ENCODE data around the gene GP1BA.

GP1BA gene

DNA sequence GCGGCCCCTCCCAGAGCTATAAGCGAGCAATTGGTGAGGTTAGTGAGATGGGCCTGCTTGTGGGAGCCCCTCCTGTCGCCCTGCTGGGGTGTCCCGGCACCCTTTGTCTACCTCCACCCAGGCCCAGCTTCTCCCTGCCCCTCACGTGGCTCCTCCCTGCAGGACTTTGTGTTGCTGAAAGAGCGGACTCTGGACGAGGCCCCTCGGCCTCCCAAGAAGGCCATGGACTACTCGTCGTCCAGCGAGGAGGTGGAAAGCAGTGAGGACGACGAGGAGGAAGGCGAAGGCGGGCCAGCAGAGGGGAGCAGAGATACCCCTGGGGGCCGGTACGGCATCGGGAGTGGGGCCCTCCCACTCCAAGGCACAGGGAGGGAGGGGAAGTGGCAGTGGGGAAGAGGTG, 38.8 kb upstream of the GP1BA start:
- no peak for DNase-seq (ENCODE audit: extremely low read depth, low read depth)
- TF ChIP-seq, protein P1, sequence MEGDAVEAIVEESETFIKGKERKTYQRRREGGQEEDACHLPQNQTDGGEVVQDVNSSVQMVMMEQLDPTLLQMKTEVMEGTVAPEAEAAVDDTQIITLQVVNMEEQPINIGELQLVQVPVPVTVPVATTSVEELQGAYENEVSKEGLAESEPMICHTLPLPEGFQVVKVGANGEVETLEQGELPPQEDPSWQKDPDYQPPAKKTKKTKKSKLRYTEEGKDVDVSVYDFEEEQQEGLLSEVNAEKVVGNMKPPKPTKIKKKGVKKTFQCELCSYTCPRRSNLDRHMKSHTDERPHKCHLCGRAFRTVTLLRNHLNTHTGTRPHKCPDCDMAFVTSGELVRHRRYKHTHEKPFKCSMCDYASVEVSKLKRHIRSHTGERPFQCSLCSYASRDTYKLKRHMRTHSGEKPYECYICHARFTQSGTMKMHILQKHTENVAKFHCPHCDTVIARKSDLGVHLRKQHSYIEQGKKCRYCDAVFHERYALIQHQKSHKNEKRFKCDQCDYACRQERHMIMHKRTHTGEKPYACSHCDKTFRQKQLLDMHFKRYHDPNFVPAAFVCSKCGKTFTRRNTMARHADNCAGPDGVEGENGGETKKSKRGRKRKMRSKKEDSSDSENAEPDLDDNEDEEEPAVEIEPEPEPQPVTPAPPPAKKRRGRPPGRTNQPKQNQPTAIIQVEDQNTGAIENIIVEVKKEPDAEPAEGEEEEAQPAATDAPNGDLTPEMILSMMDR (IDR thresholded peaks at IDR 0.05; ENCODE audit: low read depth, low read length, missing control alignments) = no peak
- H3K4me3 ChIP-seq (replicated peaks; ENCODE audit: low read depth, low read length) = no peak overlapping the region

DNA sequence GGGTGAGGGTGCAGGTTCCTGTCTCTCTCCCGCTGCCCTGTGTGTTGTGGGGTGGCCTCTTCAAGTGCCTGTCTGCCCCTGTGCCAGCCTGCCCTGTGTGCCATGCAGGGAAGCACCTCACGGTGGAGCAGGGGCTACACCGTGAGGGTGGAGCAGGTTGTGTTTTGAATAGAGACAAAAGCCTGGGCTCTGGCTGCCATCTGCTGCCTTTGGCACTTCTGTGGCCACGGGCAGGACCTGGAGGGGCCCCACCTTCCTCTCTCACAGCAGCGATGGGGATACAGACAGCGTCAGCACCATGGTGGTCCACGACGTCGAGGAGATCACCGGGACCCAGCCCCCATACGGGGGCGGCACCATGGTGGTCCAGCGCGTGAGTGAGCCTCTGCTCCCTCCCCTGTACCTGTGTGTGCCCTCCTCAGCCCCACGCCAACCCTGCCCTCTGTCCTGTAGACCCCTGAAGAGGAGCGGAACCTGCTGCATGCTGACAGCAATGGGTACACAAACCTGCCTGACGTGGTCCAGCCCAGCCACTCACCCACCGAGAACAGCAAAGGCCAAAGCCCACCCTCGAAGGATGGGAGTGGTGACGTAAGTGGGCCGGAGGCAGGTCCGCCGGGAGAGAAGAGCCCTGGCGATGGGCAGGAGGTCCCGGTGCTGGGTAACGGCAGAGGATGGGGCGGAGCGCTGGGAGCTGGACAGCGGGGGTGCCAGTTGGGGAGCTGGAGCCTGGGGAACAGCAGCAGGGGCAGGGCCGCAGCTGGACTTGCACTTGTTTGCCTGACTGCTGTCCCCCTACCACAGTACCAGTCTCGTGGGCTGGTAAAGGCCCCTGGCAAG, 38.1 kb upstream of the GP1BA start:
- DNase-seq (ENCODE audit: extremely low read depth, low read depth) = no peak
- no peak overlapping the region for H3K4me3 ChIP-seq (replicated peaks; ENCODE audit: low read depth, low read length)
- TF ChIP-seq, protein P1 (IDR thresholded peaks at IDR 0.05; ENCODE audit: low read depth, low read length, missing control alignments) = no peak

DNA sequence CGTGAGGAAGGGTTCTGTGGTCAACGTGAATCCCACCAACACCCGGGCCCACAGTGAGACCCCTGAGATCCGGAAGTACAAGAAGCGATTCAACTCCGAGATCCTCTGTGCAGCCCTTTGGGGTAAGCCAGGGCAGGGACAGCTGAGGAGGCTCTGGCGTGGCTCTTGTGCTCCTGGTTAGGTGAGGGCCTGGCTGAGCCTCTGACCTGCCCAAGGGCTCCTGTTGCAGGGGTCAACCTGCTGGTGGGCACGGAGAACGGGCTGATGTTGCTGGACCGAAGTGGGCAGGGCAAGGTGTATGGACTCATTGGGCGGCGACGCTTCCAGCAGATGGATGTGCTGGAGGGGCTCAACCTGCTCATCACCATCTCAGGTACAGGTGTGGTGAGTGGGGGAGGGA, 37.0 kb upstream of the GP1BA start:
- TF ChIP-seq, protein P1 (IDR thresholded peaks at IDR 0.05; ENCODE audit: low read depth, low read length, missing control alignments) = no peak
- no peak for DNase-seq (ENCODE audit: extremely low read depth, low read depth)
- H3K4me3 ChIP-seq (replicated peaks; ENCODE audit: low read depth, low read length) = no peak overlapping the region

DNA sequence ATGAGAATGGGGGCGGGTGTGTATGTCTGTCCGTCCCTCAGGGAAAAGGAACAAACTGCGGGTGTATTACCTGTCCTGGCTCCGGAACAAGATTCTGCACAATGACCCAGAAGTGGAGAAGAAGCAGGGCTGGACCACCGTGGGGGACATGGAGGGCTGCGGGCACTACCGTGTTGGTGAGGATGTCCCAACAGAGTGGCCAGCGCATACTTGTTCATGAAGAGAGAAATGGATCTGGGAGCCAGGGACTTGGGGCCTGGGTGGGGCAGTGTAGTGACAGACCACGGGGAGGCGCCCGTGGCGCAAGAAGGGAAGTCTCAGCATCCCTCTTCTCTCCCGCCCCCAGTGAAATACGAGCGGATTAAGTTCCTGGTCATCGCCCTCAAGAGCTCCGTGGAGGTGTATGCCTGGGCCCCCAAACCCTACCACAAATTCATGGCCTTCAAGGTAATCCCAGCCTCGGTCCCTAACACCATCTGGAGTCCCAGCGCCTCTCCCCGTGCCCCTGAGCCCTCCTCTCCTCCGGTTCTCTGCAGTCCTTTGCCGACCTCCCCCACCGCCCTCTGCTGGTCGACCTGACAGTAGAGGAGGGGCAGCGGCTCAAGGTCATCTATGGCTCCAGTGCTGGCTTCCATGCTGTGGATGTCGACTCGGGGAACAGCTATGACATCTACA, 36.3 kb upstream of the GP1BA start:
- no peak overlapping the region for H3K4me3 ChIP-seq (replicated peaks; ENCODE audit: low read depth, low read length)
- TF ChIP-seq, protein P1 (IDR thresholded peaks at IDR 0.05; ENCODE audit: low read depth, low read length, missing control alignments) = no peak
- DNase-seq (ENCODE audit: extremely low read depth, low read depth) = no peak

DNA sequence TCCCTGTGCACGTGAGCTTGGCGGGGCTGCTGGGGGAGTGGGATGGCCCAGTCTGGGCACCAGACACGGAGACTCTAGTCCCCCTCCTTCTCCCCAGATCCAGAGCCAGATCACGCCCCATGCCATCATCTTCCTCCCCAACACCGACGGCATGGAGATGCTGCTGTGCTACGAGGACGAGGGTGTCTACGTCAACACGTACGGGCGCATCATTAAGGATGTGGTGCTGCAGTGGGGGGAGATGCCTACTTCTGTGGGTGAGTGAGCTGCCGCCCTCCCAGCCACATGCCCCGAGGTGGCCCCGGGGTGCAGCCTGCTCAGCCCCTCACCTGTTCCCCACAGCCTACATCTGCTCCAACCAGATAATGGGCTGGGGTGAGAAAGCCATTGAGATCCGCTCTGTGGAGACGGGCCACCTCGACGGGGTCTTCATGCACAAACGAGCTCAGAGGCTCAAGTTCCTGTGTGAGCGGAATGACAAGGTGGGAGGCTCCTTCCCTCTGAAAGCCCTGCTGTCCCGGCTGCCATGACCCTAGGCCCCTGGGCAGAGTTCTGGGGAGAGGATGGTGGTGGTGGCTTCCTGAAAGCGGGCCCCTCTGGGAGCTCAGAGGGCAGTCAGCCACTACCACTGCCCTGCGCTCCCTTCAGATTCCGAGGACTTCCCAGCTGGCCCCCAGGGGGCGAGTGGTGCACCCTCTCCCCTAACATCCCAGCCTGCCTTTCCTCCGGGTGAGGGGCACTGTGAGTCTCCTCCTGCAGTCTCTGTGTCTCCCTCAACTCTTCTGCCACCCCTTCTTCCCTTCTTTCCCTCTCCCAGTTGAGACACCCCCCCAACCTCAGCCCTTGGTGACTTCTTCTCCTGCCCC, 35.5 kb upstream of the GP1BA start:
- H3K4me3 ChIP-seq (replicated peaks; ENCODE audit: low read depth, low read length) = no peak overlapping the region
- DNase-seq (ENCODE audit: extremely low read depth, low read depth) = no peak
- TF ChIP-seq, protein P1 (IDR thresholded peaks at IDR 0.05; ENCODE audit: low read depth, low read length, missing control alignments) = no peak

DNA sequence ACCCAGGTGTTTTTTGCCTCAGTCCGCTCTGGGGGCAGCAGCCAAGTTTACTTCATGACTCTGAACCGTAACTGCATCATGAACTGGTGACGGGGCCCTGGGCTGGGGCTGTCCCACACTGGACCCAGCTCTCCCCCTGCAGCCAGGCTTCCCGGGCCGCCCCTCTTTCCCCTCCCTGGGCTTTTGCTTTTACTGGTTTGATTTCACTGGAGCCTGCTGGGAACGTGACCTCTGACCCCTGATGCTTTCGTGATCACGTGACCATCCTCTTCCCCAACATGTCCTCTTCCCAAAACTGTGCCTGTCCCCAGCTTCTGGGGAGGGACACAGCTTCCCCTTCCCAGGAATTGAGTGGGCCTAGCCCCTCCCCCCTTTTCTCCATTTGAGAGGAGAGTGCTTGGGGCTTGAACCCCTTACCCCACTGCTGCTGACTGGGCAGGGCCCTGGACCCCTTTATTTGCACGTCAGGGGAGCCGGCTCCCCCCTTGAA, 34.8 kb upstream of the GP1BA start:
- TF ChIP-seq, protein P1 (IDR thresholded peaks at IDR 0.05; ENCODE audit: low read depth, low read length, missing control alignments) = no peak
- no peak for DNase-seq (ENCODE audit: extremely low read depth, low read depth)
- no peak overlapping the region for H3K4me3 ChIP-seq (replicated peaks; ENCODE audit: low read depth, low read length)

Measured in HFF-Myc (cell line).